ENCODE results near the gene NRGN.
"Not testable (repeated sequence)": the region's sequence is repeated elsewhere in the genome, so short reads cannot be mapped to it uniquely, and the experiment has no call there.

NRGN gene

GRCh38 chr11:124758355-124759265, 18.9 kb downstream of the NRGN start:
- no peak for DNase-seq

GRCh38 chr11:124759266-124760204, 19.8 kb downstream of the NRGN start:
- DNase-seq, result no peak

GRCh38 chr11:124760205-124760652, 20.5 kb downstream of the NRGN start:
- DNase-seq, result no peak

- no peak for DNase-seq
These were observed 21.1 kb downstream of the NRGN start for GRCh38 chr11:124760806-124761205.

GRCh38 chr11:124761301-124762104, 21.8 kb downstream of the NRGN start:
- DNase-seq, result no peak

GRCh38 chr11:124762105-124762623, 22.4 kb downstream of the NRGN start, which contains the start of gene ESAM:
Gene ESAM (minus strand): TSS chr11:124762290. CDS start chr11:124762154, 136 bp downstream.
- DNase-seq, result no peak

GRCh38 chr11:124762624-124763155, 22.9 kb downstream of the NRGN start:
- no peak for DNase-seq

- DNase-seq, result peak; percentile 38
These were observed 23.6 kb downstream of the NRGN start for GRCh38 chr11:124763156-124763947.

GRCh38 chr11:124766156-124766555, 26.4 kb downstream of the NRGN start:
- DNase-seq, result no peak

- DNase-seq, result no peak
These were observed 29.2 kb downstream of the NRGN start for GRCh38 chr11:124768914-124769313.

- DNase-seq, result no peak
These were observed 30.3 kb downstream of the NRGN start for GRCh38 chr11:124769806-124770774.

GRCh38 chr11:124770959-124771358, 31.2 kb downstream of the NRGN start:
- not testable (repeated sequence) for DNase-seq

GRCh38 chr11:124776865-124777645, 37.3 kb downstream of the NRGN start:
- DNase-seq, result no peak

- DNase-seq, result no peak
These were observed 38.5 kb downstream of the NRGN start for GRCh38 chr11:124778281-124778680.

GRCh38 chr11:124779568-124779967, 39.8 kb downstream of the NRGN start:
- no peak for DNase-seq

- no peak for DNase-seq
These were observed 43.3 kb downstream of the NRGN start for GRCh38 chr11:124783002-124783401.

- no peak for DNase-seq
These were observed 44.3 kb downstream of the NRGN start for GRCh38 chr11:124784051-124784450.

GRCh38 chr11:124788521-124788920, 48.8 kb downstream of the NRGN start:
- no peak for DNase-seq

All from NCI-H1417 treated with DMSO at 0.1 percent for 48 hours (cell line).